HG03025 (cell line): ENCODE measurements around the gene ME3.
"Not testable (repeated sequence)": the region's sequence is repeated elsewhere in the genome, so short reads cannot be mapped to it uniquely, and the experiment has no call there.

Experiments used
- ATAC-seq: cut with Tn5 transposase; IDR thresholded peaks from one replicate; pipeline ENCODE4 v1.9.1; 2021; ENCODE audit warnings: mild to moderate bottlenecking, moderate library complexity; ENCODE audit not compliant: unreplicated experiment, low FRiP score

Gene ME3

GRCh38 chr11:86570451-86570850, 102.0 kb downstream of the ME3 start:
- ATAC-seq, result no peak

- no peak for ATAC-seq
These were observed 102.4 kb downstream of the ME3 start for GRCh38 chr11:86570020-86570419.

- no peak for ATAC-seq
These were observed 103.3 kb downstream of the ME3 start for GRCh38 chr11:86569109-86569508.

GRCh38 chr11:86565801-86566312, 106.6 kb downstream of the ME3 start:
- ATAC-seq, result no peak

GRCh38 chr11:86565388-86565787, 107.0 kb downstream of the ME3 start:
- no peak for ATAC-seq

- ATAC-seq, result not testable (repeated sequence)
These were observed 109.6 kb downstream of the ME3 start for GRCh38 chr11:86562842-86563241.

- ATAC-seq, result no peak
These were observed 113.0 kb downstream of the ME3 start for GRCh38 chr11:86559311-86559945.

- ATAC-seq, result no peak
These were observed 113.6 kb downstream of the ME3 start for GRCh38 chr11:86558841-86559240.

GRCh38 chr11:86558207-86558606, 114.2 kb downstream of the ME3 start:
- ATAC-seq, result no peak

GRCh38 chr11:86555866-86556265, 116.5 kb downstream of the ME3 start:
- no peak for ATAC-seq

- ATAC-seq, result no peak
These were observed 117.0 kb downstream of the ME3 start for GRCh38 chr11:86555401-86555800.

- ATAC-seq, result no peak
These were observed 119.2 kb downstream of the ME3 start for GRCh38 chr11:86553265-86553664.

GRCh38 chr11:86551288-86552092, 120.9 kb downstream of the ME3 start:
- ATAC-seq, result no peak

GRCh38 chr11:86550757-86551156, 121.7 kb downstream of the ME3 start:
- no peak for ATAC-seq

GRCh38 chr11:86548271-86548917, 124.0 kb downstream of the ME3 start:
- ATAC-seq, result no peak

- no peak for ATAC-seq
These were observed 124.7 kb downstream of the ME3 start for GRCh38 chr11:86547727-86548126.

- not testable (repeated sequence) for ATAC-seq
These were observed 131.1 kb downstream of the ME3 start for GRCh38 chr11:86541299-86541698.

GRCh38 chr11:86538223-86538548, 134.2 kb downstream of the ME3 start:
- no peak for ATAC-seq

- no peak for ATAC-seq
These were observed 134.7 kb downstream of the ME3 start for GRCh38 chr11:86537541-86538222.

GRCh38 chr11:86535773-86536172, 136.6 kb downstream of the ME3 start:
- no peak for ATAC-seq
